GM19324 (cell line): Measurements from ENCODE around the gene CNIH2.
"Not testable (repeated sequence)": the region's sequence is repeated elsewhere in the genome, so short reads cannot be mapped to it uniquely, and the experiment has no call there.

Experiments used
- ATAC-seq: cut with Tn5 transposase; IDR thresholded peaks from one replicate; pipeline ENCODE4 v1.9.1; 2021; ENCODE audit warnings: mild to moderate bottlenecking, moderate library complexity; ENCODE audit not compliant: unreplicated experiment, low FRiP score

The CNIH2 gene

DNA sequence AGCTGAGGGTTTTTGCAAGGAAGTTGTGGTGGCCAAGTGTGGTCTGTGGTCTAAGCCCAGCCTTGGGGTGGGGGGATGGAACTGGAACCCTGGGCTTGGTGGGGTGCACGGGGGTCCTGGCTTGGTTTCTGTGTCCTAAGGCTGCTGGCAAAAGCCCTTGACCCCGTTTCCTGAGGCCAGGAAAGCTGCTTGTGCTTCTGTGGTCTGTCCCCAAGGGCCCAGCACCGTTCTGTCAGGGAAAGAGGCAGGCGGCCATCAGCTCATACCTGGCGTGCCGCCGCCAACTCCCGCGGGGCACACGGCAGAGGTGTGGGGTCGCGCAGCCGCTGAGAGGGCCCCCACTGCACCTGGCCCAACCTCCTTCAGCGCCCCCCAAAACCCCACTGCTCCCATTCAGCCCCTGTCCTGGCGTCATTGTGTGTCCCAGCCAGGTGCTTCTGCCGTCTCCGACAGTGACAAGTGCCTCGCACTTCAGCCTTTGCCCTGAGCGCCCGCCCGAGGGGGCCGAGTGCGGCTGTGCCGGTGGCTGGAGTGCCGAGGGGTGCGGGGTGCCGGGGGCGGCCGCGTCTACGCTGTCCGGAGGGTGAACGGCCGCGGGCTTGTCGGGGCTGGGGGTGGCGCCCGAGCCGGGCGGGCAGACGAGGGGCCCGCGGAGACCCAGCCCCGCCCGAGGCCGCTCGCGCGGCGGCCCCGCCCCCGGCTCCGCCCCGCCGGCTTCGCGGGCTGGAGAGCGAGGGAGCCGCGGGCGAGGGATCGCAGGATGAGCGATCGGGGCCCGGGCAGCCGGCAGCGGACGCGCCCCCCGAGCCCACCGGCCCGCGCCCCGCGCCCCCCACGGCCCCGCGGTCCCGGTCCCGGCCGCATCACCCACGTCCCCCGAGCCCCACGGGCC lies at the start of gene CNIH2:
CNIH2 (plus strand) TSS at position 705 of the 892 bp plus-strand sequence. CDS start 282 bp downstream, outside the sequence.
- ATAC-seq, result no peak

- ATAC-seq, result no peak
These were observed 49.5 kb upstream of the CNIH2 start for GRCh38 chr11:66228521-66228920.

DNA sequence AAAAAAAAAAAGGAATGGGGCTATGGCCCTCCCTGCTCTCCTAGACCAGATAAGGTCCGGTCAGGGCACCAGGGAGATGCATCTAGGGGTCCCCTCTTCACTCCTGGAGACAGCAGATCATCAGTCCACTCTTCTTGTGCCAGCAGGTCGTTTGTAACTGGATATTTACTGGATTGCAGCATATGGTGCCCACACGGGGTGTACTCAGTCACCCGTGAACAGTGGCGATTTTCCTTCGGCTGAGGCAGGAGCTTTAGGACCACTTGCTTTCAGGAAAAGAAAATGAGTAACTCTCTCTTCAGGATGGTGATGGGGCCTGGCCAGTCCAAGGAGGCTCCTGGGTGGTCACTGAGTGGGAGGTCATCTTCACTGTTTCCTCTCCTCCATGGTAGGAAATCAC lies 47.8 kb upstream of the CNIH2 start:
- no peak for ATAC-seq

DNA sequence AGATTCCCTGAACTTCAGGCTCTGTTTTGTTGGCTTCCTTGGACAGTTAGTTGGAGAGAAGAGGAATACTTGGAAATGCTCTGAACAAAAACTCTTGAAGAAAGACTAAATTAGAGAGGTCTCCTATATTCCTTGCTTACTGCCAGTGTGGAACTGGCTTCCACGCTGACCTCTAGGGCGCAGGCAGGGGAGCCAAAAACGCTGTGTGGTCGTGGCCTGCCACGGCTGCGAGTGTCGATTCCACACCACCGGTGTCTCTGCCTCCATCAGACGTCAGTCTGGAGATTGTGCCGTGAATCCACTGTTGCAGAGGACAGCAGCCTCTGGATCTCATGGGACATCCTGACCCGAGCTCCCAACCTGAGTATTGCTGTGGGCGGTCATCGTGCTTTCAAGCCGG lies 47.0 kb upstream of the CNIH2 start:
- ATAC-seq, result no peak

GRCh38 chr11:66231561-66231960 lies 46.4 kb upstream of the CNIH2 start:
- no peak for ATAC-seq

- ATAC-seq, result no peak
These were observed 45.2 kb upstream of the CNIH2 start for GRCh38 chr11:66232769-66233168.

DNA sequence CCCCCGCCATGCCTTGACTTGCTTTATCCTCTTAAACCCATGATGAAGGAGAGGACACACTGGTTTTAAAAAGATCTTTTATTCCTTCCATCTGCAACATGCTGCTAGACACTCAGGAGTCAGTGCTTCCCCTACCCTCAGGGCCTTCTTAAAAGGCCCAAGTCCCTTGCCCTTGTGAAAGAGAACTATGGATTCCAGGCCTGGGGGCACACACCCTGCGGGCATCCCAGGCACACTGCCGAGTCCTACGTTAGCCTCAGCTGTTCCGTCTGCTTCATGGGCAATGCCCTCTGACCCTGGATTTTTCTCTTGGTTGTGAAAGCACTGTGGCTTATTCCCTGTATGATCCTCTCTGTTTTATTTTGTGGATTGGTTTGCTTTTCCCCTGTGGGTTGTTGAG lies 44.7 kb upstream of the CNIH2 start:
- no peak for ATAC-seq

- ATAC-seq, result no peak
These were observed 42.8 kb upstream of the CNIH2 start for GRCh38 chr11:66235141-66235540.

GRCh38 chr11:66237867-66238266 lies 40.1 kb upstream of the CNIH2 start:
- ATAC-seq, result no peak

DNA sequence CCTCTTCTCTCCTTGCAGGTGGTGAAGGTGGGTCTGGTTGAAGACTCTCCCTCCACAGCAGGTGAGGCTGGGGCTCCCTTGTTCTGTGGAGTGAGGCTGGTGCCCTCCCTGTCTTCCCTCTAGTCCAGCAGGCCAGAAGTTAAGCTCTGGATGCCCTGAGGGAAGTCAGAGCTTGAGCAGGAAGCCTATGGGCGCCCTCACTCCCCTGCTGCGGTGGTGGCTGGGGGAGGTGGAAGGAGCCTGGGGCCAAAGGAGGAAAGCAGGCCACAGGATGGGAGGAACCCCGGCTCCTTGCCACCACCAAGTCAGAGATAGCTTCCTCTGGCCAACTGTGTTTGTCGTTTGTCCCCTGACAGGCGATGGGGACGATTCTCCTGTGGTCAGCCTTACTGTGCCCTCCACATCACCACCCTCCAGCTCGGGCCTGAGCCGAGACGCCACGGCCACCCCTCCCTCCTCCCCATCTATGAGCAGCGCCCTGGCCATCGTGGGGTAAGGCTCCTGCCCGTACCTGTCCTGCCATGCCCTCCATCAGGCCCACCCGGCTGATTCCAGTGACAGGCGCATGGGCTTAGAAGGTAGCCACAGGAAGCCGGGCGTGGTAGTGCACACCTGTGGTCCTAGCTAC lies 39.1 kb upstream of the CNIH2 start:
- no peak for ATAC-seq

- no peak for ATAC-seq
These were observed 38.5 kb upstream of the CNIH2 start for GRCh38 chr11:66239511-66239910.

DNA sequence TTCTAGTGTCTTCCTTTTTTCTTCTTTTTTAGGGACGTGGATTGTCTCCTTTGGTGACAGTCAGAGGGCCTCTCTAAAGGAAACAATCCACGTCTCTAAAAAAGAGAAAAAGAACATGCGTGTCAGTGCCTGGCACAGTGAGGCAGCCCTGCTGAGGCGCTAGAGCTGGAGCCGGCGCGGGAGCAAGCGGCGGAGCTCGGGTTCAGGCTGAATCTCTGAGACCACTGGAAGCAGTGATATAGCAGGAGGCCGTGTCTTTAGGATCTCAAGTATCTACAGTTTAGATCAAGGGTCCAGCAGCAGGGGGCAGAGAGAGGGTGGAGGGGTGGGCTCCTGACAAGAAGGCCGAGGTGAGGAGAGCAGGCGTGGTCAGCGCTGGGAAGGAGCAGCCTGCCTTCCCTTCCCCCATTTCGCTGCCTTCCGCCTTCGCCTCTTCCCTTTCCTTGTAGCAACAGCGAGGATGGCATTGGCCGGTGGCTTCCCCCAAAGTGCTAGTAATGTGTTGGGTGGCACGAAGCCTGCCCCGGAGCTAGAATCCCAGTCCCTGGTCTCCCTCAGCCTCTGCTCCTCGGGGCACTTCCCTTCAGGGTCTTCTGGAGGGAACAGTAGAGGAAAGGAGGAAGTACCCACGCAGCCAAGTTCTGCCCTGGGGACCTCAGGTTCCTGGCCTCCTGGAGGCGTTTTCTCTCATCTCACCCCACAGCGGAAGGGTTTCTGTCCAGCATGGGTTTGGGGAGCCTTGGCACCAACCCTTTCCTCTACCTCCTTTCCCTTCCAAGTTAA lies 37.8 kb upstream of the CNIH2 start:
- no peak for ATAC-seq

DNA sequence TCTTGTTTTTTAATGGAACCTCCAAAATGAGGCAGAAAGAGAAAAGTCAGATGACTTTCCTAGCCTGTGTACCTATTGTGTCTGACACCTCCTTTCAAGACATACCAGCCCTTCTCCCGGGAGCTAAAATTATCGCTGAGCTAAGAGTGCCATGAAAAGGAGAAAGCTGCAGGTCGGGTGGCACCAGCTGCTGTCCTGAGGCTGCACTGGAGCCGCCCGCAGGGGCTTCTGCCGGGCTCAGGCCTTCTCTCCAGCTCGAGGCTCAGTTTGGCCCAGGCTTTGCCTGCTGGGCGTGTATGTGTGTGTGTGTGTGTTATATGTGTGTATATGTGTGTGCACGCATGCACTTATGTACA lies 37.2 kb upstream of the CNIH2 start:
- ATAC-seq, result no peak

DNA sequence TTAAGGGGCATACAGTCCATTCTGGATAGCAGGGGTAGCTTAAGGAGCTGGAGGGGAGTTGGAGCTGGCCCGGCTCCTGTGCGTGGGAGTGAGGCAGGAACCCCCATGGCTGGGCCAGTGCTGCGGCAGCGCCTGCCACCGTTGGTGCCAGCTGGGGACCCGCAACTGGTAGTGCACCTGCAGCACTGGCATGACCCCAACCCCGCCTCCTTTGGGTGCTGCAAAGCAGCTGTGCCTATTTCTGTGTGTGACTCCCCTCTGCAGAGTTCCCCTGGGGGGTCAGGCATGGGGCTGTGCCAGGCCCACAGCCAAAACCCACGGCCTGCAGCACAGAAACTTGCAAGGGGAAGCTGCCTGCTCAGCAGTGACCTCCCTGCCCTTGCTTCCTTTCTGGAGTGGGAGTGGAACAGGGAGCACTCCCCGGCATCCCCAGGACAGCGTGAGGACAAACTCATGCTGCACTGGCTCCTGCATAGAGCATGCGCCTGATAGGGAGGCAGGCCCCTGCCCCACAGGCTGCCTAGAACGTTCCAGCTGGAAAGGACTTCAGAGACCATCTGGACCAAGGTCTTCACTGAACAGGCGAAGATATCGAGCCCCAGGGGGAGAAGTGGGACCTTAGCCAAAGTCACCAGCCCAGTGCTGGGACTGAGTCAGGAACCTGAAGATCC lies 35.7 kb upstream of the CNIH2 start:
- ATAC-seq, result no peak

- ATAC-seq, result no peak
These were observed 34.0 kb upstream of the CNIH2 start for GRCh38 chr11:66243782-66244535.

- ATAC-seq, result no peak
These were observed 30.7 kb upstream of the CNIH2 start for GRCh38 chr11:66247295-66247694.

DNA sequence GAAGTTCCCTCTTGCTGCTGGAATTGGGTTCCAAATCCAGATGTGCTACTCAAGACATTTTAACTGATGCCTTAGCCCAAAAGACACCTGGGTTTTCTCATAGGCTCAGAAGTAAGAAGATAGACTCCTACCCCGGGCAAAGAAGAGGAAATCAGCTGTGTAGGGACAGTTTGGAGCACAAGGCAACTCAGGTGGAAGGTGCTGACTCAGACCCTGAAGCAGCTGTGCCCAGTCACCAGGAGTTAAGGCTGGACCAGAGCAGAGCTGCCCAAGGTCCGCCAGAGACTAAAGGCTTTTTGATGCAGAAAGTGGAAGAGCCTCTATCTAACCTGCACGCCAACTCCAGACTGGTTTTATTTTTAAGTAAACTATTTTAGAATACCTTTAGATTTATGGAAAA lies 30.2 kb upstream of the CNIH2 start:
- no peak for ATAC-seq

GRCh38 chr11:66248903-66249302 lies 29.1 kb upstream of the CNIH2 start:
- no peak for ATAC-seq

- ATAC-seq, result no peak
These were observed 26.2 kb upstream of the CNIH2 start for GRCh38 chr11:66251809-66252208.

DNA sequence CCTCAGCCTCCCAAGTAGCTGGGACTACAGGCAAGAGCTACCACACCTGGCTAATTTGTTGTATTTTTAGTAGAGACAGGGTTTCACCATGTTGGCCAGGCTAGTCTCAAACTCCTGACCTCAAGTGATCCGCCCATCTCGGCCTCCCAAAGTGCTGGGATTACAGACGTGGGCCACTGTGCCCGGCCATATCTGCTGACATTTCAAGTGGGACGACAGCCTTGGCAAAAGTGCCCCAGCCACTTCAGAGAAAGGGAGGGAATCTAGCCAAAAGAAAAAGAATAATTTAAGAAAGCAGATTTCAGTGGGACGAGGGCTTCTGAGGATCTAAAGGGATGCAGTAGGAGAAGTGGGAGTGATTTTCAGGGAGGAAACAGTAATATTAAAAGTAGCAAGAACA lies 24.9 kb upstream of the CNIH2 start:
- ATAC-seq, result not testable (repeated sequence)
